Endothelial cell of umbilical vein (primary cell): ENCODE measurements around the gene TRAPPC2L.

ENCODE experiments used
- FOS ChIP-seq: IDR thresholded peaks from 2 replicates; pipeline ENCODE4 v1.6.1; 2011; ENCODE audit warnings: mild to moderate bottlenecking, low read length, moderate library complexity, borderline replicate concordance; ENCODE audit not compliant: insufficient read depth
- JUN ChIP-seq: IDR thresholded peaks from 2 replicates; pipeline ENCODE4 v1.6.1; 2011; ENCODE audit warnings: borderline replicate concordance, low read depth; ENCODE audit not compliant: insufficient read length, insufficient read depth
- TF ChIP-seq, protein P1 (sequence below), 2 donors: IDR thresholded peaks; 1 replicate in 1 of 2; 2 replicates in 1 of 2; pipeline ENCODE4 v1.5.1; 2011; ENCODE audit warnings: low read length in 2 of 2, mild to moderate bottlenecking in 2 of 2, moderate library complexity in 2 of 2, control low read depth in 1 of 2, inconsistent platforms in 1 of 2, low read depth in 1 of 2; ENCODE audit not compliant: insufficient read depth in 1 of 2; ENCODE audit errors: extremely low read depth in 1 of 2

- TF ChIP-seq FOS (no peak), JUN (no peak)
- TF ChIP-seq, protein P1, sequence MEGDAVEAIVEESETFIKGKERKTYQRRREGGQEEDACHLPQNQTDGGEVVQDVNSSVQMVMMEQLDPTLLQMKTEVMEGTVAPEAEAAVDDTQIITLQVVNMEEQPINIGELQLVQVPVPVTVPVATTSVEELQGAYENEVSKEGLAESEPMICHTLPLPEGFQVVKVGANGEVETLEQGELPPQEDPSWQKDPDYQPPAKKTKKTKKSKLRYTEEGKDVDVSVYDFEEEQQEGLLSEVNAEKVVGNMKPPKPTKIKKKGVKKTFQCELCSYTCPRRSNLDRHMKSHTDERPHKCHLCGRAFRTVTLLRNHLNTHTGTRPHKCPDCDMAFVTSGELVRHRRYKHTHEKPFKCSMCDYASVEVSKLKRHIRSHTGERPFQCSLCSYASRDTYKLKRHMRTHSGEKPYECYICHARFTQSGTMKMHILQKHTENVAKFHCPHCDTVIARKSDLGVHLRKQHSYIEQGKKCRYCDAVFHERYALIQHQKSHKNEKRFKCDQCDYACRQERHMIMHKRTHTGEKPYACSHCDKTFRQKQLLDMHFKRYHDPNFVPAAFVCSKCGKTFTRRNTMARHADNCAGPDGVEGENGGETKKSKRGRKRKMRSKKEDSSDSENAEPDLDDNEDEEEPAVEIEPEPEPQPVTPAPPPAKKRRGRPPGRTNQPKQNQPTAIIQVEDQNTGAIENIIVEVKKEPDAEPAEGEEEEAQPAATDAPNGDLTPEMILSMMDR (IDR thresholded peaks at IDR 0.05; ENCODE audit: extremely low read depth in 1 of 2, insufficient read depth in 1 of 2, low read depth in 1 of 2, low read length in 2 of 2), result no peak
Measured at GRCh38 chr16:88865310-88865709, 8.4 kb downstream of the TRAPPC2L start.
